Stomach smooth muscle (tissue), 2 donors: ENCODE data around the gene POLD4.
"Not testable (repeated sequence)": the region's sequence is repeated elsewhere in the genome, so short reads cannot be mapped to it uniquely, and the experiment has no call there.

Source experiments
- H3K27ac ChIP-seq: one replicate; pipeline ENCODE4 v1.7.0; 2013; ENCODE audit warnings: mild to moderate bottlenecking, low read length, inconsistent platforms
- H3K27me3 ChIP-seq, 2 donors: one replicate each; pipeline ENCODE4 v1.7.0; 2013; ENCODE audit warnings: low read length in 2 of 2; ENCODE audit not compliant: insufficient read depth in 2 of 2, control insufficient read depth in 1 of 2
- H3K36me3 ChIP-seq, 2 donors: one replicate each; pipeline ENCODE4 v1.7.0; 2013; ENCODE audit warnings: low read length in 2 of 2; ENCODE audit not compliant: control insufficient read depth in 2 of 2, insufficient read depth in 2 of 2
- H3K4me1 ChIP-seq: one replicate; pipeline ENCODE4 v1.7.0; 2013; ENCODE audit warnings: low read length; ENCODE audit not compliant: control insufficient read depth, insufficient read depth
- H3K4me3 ChIP-seq, 2 donors: one replicate each; pipeline ENCODE4 v1.7.0; 2013; ENCODE audit warnings: low read length in 2 of 2
- H3K9ac ChIP-seq, 2 donors: one replicate each; pipeline ENCODE4 v1.7.0; 2013; ENCODE audit warnings: low read length in 2 of 2, mild to moderate bottlenecking in 1 of 2
- H3K9me3 ChIP-seq, 2 donors: one replicate each; pipeline ENCODE4 v1.7.0; 2013; ENCODE audit warnings: low read length in 2 of 2; ENCODE audit not compliant: control insufficient read depth in 2 of 2
- donor health status: healthy.
- donor health status: Pancreatic carcinoma.

Gene POLD4

GRCh38 chr11:67353317-67354074 lies at the start of gene POLD4:
TSS of gene POLD4 (minus strand) at chr11:67353546. CDS start at chr11:67353399, 147 bp downstream.
- Histone ChIP-seq H3K4me3 (peak within 1 kb of the TSS; percentile 82 to 91), H3K4me1 (peaks cover 67% of the 10 kb centered on the region), H3K27ac (peak within 1 kb of the TSS; percentile 99), H3K9me3 (no peaks in the 10 kb centered on the region), H3K36me3 (peaks cover 0 to 2% of the 10 kb centered on the region in 2 donors), H3K27me3 (no peaks in the 10 kb centered on the region), H3K9ac (peak within 1 kb of the TSS; percentile 92 to 97)

- Histone ChIP-seq H3K4me1 (peaks cover 27% of the 10 kb centered on the region), H3K27me3 (peaks cover 22 to 29% of the 10 kb centered on the region in 2 donors), H3K36me3 (peaks cover 11 to 14% of the 10 kb centered on the region in 2 donors)
- not testable (repeated sequence) for H3K9me3 ChIP-seq, H3K27ac ChIP-seq, H3K9ac ChIP-seq, H3K4me3 ChIP-seq
Observed at GRCh38 chr11:67403085-67403484, 49.7 kb upstream of the POLD4 start.

GRCh38 chr11:67402192-67402839 lies 49.0 kb upstream of the POLD4 start:
- H3K36me3 ChIP-seq = peaks cover 18 to 22% of the 10 kb centered on the region in 2 donors
- not testable (repeated sequence) for H3K9me3 ChIP-seq
- peak overlapping the region; percentile 3 to 73 for H3K9ac ChIP-seq
- peaks cover 16 to 21% of the 10 kb centered on the region in 2 donors for H3K27me3 ChIP-seq
- H3K27ac ChIP-seq = peak overlapping the region; percentile 74
- peaks cover 27% of the 10 kb centered on the region for H3K4me1 ChIP-seq
- H3K4me3 ChIP-seq = peak overlapping the region; percentile 39 to 74

- H3K36me3 ChIP-seq = peaks cover 18 to 22% of the 10 kb centered on the region in 2 donors
- peak within 1 kb of the TSS; percentile 89 to 90 for H3K9ac ChIP-seq
Observed at GRCh38 chr11:67401495-67402191, 48.3 kb upstream of the POLD4 start, which contains the start of gene PPP1CA. TSS of gene PPP1CA (minus strand) at chr11:67401858. CDS start at chr11:67401782, 76 bp downstream.

GRCh38 chr11:67400942-67401494 lies 47.7 kb upstream of the POLD4 start:
- peak overlapping the region; percentile 89 to 90 for H3K9ac ChIP-seq
- peaks cover 27% of the 10 kb centered on the region for H3K4me1 ChIP-seq
- peak overlapping the region; percentile 91 for H3K27ac ChIP-seq
- H3K4me3 ChIP-seq = peak overlapping the region; percentile 73 to 88
- H3K27me3 ChIP-seq = peaks cover 10 to 13% of the 10 kb centered on the region in 2 donors
- no peaks in the 10 kb centered on the region for H3K9me3 ChIP-seq
- peaks cover 18 to 22% of the 10 kb centered on the region in 2 donors for H3K36me3 ChIP-seq

More at GRCh38 chr11:67401495-67402191, 48.3 kb upstream of the POLD4 start, which contains the start of gene PPP1CA:
- H3K4me1 ChIP-seq = peaks cover 27% of the 10 kb centered on the region
- peaks cover 14 to 17% of the 10 kb centered on the region in 2 donors for H3K27me3 ChIP-seq
- H3K9me3 ChIP-seq = no peaks in the 10 kb centered on the region
- H3K4me3 ChIP-seq = peak within 1 kb of the TSS; percentile 73 to 88
- H3K27ac ChIP-seq = peak within 1 kb of the TSS; percentile 91

GRCh38 chr11:67400251-67400941 lies 47.0 kb upstream of the POLD4 start:
- H3K36me3 ChIP-seq = peaks cover 18 to 22% of the 10 kb centered on the region in 2 donors
- peaks cover 27% of the 10 kb centered on the region for H3K4me1 ChIP-seq

GRCh38 chr11:67398661-67399563 lies 45.6 kb upstream of the POLD4 start:
- Histone ChIP-seq H3K36me3 (peaks cover 18 to 22% of the 10 kb centered on the region in 2 donors), H3K4me3 (peak overlapping the region in 1 of 2 donors; percentile 22), H3K4me1 (peaks cover 27% of the 10 kb centered on the region), H3K27ac (no peak overlapping the region), H3K27me3 (no peaks in the 10 kb centered on the region), H3K9me3 (no peaks in the 10 kb centered on the region), H3K9ac (no peak overlapping the region)

More at GRCh38 chr11:67400251-67400941, 47.0 kb upstream of the POLD4 start:
- Histone ChIP-seq H3K9me3 (no peaks in the 10 kb centered on the region), H3K9ac (peak overlapping the region; percentile 89 to 90), H3K27me3 (peaks cover 5 to 9% of the 10 kb centered on the region in 2 donors), H3K27ac (peak overlapping the region; percentile 91), H3K4me3 (peak overlapping the region; percentile 73 to 88)

GRCh38 chr11:67397986-67398660 lies 44.8 kb upstream of the POLD4 start:
- Histone ChIP-seq H3K9ac (no peak overlapping the region), H3K4me3 (no peak overlapping the region), H3K4me1 (peaks cover 27% of the 10 kb centered on the region), H3K36me3 (peaks cover 18 to 22% of the 10 kb centered on the region in 2 donors), H3K27ac (no peak overlapping the region), H3K27me3 (no peaks in the 10 kb centered on the region), H3K9me3 (no peaks in the 10 kb centered on the region)

GRCh38 chr11:67397536-67397935 lies 44.2 kb upstream of the POLD4 start:
- H3K4me3 ChIP-seq = no peak overlapping the region
- H3K9ac ChIP-seq = no peak overlapping the region
- H3K36me3 ChIP-seq = peaks cover 18 to 22% of the 10 kb centered on the region in 2 donors
- H3K27me3 ChIP-seq = no peaks in the 10 kb centered on the region
- H3K9me3 ChIP-seq = no peaks in the 10 kb centered on the region
- H3K27ac ChIP-seq = no peak overlapping the region
- peaks cover 30% of the 10 kb centered on the region for H3K4me1 ChIP-seq
